Common myeloid progenitor, CD34-positive (primary cell): ENCODE data around the gene FTO.

Source experiments
- CTCF ChIA-PET: fragments of 350-600 bp; sonication (Branson Sonifier 250); formaldehyde crosslinking; loops from one replicate; lab custom pipeline; 2021; ENCODE audit warnings: antibody characterized with exemption; lab: Charles Lee
- POLR2A ChIA-PET: fragments of 350-600 bp; sonication (Branson Sonifier 250); formaldehyde crosslinking; loops from one replicate; lab custom pipeline; 2021; ENCODE audit warnings: antibody characterized with exemption; lab: Charles Lee
- DNase-seq, 3 donors: peaks; one replicate each; pipeline versions ENCODE4 v3.0.0 to v3.0.0-alpha.2; 2013
- H3K27ac ChIP-seq, 2 experiments: 1 replicate in 1 of 2; 2 replicates in 1 of 2; pipeline ENCODE4 v1.7.0; 2013; ENCODE audit warnings: inconsistent platforms in 2 of 2, low read length in 2 of 2, mild to moderate bottlenecking in 2 of 2, low read depth in 1 of 2, moderate library complexity in 1 of 2; ENCODE audit not compliant: severe bottlenecking in 2 of 2, insufficient read depth in 1 of 2, poor library complexity in 1 of 2
- H3K27me3 ChIP-seq, 5 experiments: replicated peaks in 2 of 5; 1 replicate in 3 of 5; 2 replicates in 2 of 5; pipeline versions ENCODE4 v1.6.1 to v1.7.0; 2013; ENCODE audit warnings: low read length in 4 of 5, mild to moderate bottlenecking in 2 of 5, moderate library complexity in 2 of 5, inconsistent platforms in 1 of 5; ENCODE audit not compliant: insufficient read depth in 5 of 5, control insufficient read depth in 4 of 5
- H3K36me3 ChIP-seq, 4 experiments: 1 replicate in 2 of 4; 2 replicates in 2 of 4; pipeline versions ENCODE4 v1.6.1 to v1.7.0; 2013; ENCODE audit warnings: low read length in 3 of 4, control low read depth in 1 of 4, mild to moderate bottlenecking in 1 of 4; ENCODE audit not compliant: control insufficient read depth in 4 of 4, insufficient read depth in 4 of 4
- H3K4me1 ChIP-seq, 4 experiments: 1 replicate in 3 of 4; 2 replicates in 1 of 4; pipeline versions ENCODE4 v1.6.1 to v1.7.1; 2013; ENCODE audit warnings: low read length in 3 of 4, mild to moderate bottlenecking in 3 of 4, control low read depth in 1 of 4, inconsistent platforms in 1 of 4, moderate library complexity in 1 of 4; ENCODE audit not compliant: control insufficient read depth in 4 of 4, insufficient read depth in 4 of 4; ENCODE audit errors: control extremely low read depth in 1 of 4
- H3K4me3 ChIP-seq, 7 experiments: 1 replicate in 4 of 7; 2 replicates in 3 of 7; pipeline versions ENCODE4 v1.5.1 to v1.7.0; 2013; ENCODE audit warnings: mild to moderate bottlenecking in 7 of 7, low read length in 6 of 7, moderate library complexity in 6 of 7, inconsistent platforms in 2 of 7, low read depth in 2 of 7, control low read depth in 1 of 7; ENCODE audit not compliant: insufficient read depth in 4 of 7, control insufficient read depth in 1 of 7; ENCODE audit errors: extremely low read depth in 1 of 7
- H3K9me3 ChIP-seq, 5 experiments: 1 replicate in 4 of 5; 2 replicates in 1 of 5; pipeline versions ENCODE4 v1.6.1 to v1.7.1; 2013; ENCODE audit warnings: low read length in 4 of 5, mild to moderate bottlenecking in 2 of 5, inconsistent platforms in 1 of 5, low read depth in 1 of 5, moderate library complexity in 1 of 5; ENCODE audit not compliant: control insufficient read depth in 4 of 5, insufficient read depth in 2 of 5; ENCODE audit errors: control extremely low read depth in 1 of 5
- WGBS: methylation state at CpG from one replicate; pipeline ENCODE4 v1.1.5; 2013; ENCODE audit not compliant: insufficient coverage; 5-methylcytosine and 5-hydroxymethylcytosine counted together

The FTO gene

DNA sequence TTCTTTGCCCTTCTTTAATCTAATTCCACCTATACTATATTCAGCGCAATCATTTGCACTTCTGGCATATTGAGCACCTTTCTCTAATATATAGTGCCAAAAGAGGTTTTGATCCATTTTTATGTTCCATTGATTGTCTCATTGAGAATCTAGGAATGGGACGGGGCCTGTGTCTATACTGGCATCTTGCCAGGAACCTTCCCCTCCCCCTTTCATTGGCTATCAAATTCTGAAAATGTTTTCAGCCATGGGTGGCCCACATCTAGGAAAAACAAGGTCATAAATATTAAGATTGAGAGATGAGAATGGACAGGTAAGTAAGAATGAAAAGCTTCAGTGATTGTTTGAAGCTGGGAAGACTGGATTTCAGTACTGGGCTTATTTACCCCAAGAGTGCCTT is 159.9 kb downstream of the FTO start:
- H3K4me1 ChIP-seq = peaks cover 0 to 17% (median 7%) of the 10 kb centered on the region in 4 experiments
- H3K9me3 ChIP-seq = peaks cover 0 to 8% (median 3%) of the 10 kb centered on the region in 5 experiments
- no peak overlapping the region for H3K4me3 ChIP-seq
- peaks cover 0 to 12% (median 3%) of the 10 kb centered on the region in 4 experiments for H3K36me3 ChIP-seq
- CTCF ChIA-PET = no interaction called here
- no peak overlapping the region for H3K27ac ChIP-seq
- POLR2A ChIA-PET = no interaction called here
- DNase-seq = no peak
- H3K27me3 ChIP-seq = no peaks in the 10 kb centered on the region
- WGBS = no CpG with 5 or more reads among the region's 2 CpGs

GRCh38 chr16:53864819-53865493 is 161.0 kb downstream of the FTO start:
- Histone ChIP-seq H3K4me1 (peaks cover 0 to 17% (median 7%) of the 10 kb centered on the region in 4 experiments), H3K36me3 (peaks cover 0 to 12% (median 3%) of the 10 kb centered on the region in 4 experiments), H3K27me3 (no peaks in the 10 kb centered on the region), H3K4me3 (no peak overlapping the region), H3K27ac (peak overlapping the region in 1 of 2 experiments; percentile 12), H3K9me3 (peaks cover 0 to 16% (median 3%) of the 10 kb centered on the region in 5 experiments)
- POLR2A ChIA-PET = no interaction called here
- CTCF ChIA-PET = no interaction called here
- 100% methylated on average over 1 of the region's 2 CpGs for WGBS
- peak in 1 of 3 donors; percentile 30 for DNase-seq

DNA sequence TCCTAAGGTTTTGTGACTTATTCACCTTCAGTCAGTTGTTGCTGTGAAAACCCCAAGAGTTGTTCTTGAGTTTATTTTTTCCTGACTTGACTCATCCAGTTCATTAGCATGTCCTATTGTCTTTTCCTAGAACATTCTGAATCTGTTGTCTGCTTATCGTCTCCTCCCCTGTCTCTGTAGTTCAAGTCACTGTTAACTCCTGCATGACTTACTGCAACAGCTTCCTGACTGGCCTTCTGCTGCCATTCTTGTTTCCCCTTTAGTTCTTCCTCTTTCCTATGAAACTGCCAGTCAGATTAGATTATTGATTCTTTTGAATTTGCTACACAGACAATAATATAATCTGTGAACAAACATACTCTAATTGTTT is 161.5 kb downstream of the FTO start:
- peak in 2 of 3 donors; percentile 35 to 58 for DNase-seq

GRCh38 chr16:53866520-53866919 is 162.6 kb downstream of the FTO start:
- peaks cover 0 to 27% (median 2%) of the 10 kb centered on the region in 5 experiments for H3K9me3 ChIP-seq
- H3K27me3 ChIP-seq = no peaks in the 10 kb centered on the region
- DNase-seq = no peak
- H3K36me3 ChIP-seq = peaks cover 0 to 16% (median 2%) of the 10 kb centered on the region in 4 experiments
- H3K4me1 ChIP-seq = peaks cover 0 to 17% (median 7%) of the 10 kb centered on the region in 4 experiments
- H3K27ac ChIP-seq = no peak overlapping the region
- no peak overlapping the region for H3K4me3 ChIP-seq
- POLR2A ChIA-PET = no interaction called here
- no CpG with 5 or more reads among the region's 1 CpG for WGBS
- CTCF ChIA-PET = no interaction called here

More for the DNA sequence above, 161.5 kb downstream of the FTO start:
- H3K27me3 ChIP-seq = no peaks in the 10 kb centered on the region
- H3K9me3 ChIP-seq = peaks cover 0 to 20% (median 2%) of the 10 kb centered on the region in 5 experiments
- ChIA-PET POLR2A (no interaction called here), CTCF (no interaction called here)
- H3K27ac ChIP-seq = no peak overlapping the region
- 9% methylated on average over 1 of the region's 1 CpG for WGBS
- H3K36me3 ChIP-seq = peaks cover 0 to 16% (median 2%) of the 10 kb centered on the region in 4 experiments
- peaks cover 0 to 17% (median 7%) of the 10 kb centered on the region in 4 experiments for H3K4me1 ChIP-seq
- H3K4me3 ChIP-seq = no peak overlapping the region

DNA sequence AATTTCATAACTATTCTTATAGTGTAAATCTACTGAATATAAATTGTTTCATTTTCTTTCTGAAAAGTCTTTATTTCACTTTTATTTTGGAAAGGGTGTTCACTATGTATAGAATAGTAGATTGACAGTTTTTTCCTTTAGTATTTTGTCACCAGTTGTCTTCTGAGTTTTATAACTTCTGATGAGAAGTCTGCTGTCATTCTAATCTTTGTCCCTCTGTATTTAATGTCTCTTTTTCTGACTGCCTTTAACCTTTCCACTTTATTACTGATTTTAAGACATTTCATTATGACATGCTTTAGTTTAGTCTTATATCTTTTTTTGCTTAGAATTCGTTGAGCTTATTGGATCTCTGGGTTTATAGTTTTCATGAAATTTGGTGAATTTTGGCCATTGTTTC is 166.9 kb downstream of the FTO start:
- WGBS = no CpG with 5 or more reads among the region's 1 CpG
- POLR2A ChIA-PET = no interaction called here

GRCh38 chr16:53872248-53873221 is 168.6 kb downstream of the FTO start:
- whole genome bisulfite sequencing = 100% methylated on average over 1 of the region's 1 CpG
- Histone ChIP-seq H3K27me3 (no peaks in the 10 kb centered on the region), H3K27ac (no peak overlapping the region), H3K9me3 (peaks cover 0 to 25% (median 2%) of the 10 kb centered on the region in 5 experiments), H3K4me3 (no peak overlapping the region), H3K4me1 (peaks cover 0 to 5% (median 0%) of the 10 kb centered on the region in 4 experiments), H3K36me3 (peaks cover 2 to 16% (median 7%) of the 10 kb centered on the region in 4 experiments)
- CTCF ChIA-PET = no interaction called here
- POLR2A ChIA-PET = no interaction called here
- peak in 1 of 3 donors; percentile 4 for DNase-seq

More for the DNA sequence above, 166.9 kb downstream of the FTO start:
- DNase-seq = no peak
- no peaks in the 10 kb centered on the region for H3K27me3 ChIP-seq
- H3K36me3 ChIP-seq = peaks cover 0 to 17% (median 6%) of the 10 kb centered on the region in 4 experiments
- H3K9me3 ChIP-seq = peaks cover 0 to 27% (median 2%) of the 10 kb centered on the region in 5 experiments
- peaks cover 0 to 5% (median 0%) of the 10 kb centered on the region in 4 experiments for H3K4me1 ChIP-seq
- H3K27ac ChIP-seq = no peak overlapping the region
- CTCF ChIA-PET = no interaction called here
- no peak overlapping the region for H3K4me3 ChIP-seq
